Ramos (cell line): ENCODE measurements around the gene STX1B.
"Not testable (repeated sequence)": the region's sequence is repeated elsewhere in the genome, so short reads cannot be mapped to it uniquely, and the experiment has no call there.

Source experiments
- in situ Hi-C: fragments of 300-500 bp; cut with MboI; formaldehyde crosslinking; loops from one replicate; pipeline ENCODE4 v1.14.3; 2022; ENCODE audit warnings: low sequenced_read_pairs; ENCODE audit not compliant: unreplicated experiment

STX1B gene

DNA sequence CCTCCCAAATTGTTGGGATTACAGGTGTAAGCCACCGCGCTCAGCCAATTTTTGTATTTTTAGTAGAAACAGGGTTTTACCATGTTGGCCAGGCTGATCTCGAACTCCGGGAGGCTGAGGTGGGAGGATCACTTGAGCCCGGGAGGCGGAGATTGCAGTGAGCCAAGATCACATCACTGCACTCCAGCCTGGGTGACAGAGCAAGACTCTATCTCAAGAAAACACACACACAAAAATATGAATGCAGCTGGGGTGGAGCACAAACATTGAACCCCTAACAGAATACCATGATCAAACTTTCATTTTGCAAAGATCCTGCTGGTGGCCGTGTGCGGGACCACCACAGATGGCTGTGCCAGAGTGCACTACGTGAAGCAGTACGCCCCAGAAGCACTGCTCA, 7.3 kb upstream of the STX1B start:
- in situ Hi-C loops, result not testable (repeated sequence)

DNA sequence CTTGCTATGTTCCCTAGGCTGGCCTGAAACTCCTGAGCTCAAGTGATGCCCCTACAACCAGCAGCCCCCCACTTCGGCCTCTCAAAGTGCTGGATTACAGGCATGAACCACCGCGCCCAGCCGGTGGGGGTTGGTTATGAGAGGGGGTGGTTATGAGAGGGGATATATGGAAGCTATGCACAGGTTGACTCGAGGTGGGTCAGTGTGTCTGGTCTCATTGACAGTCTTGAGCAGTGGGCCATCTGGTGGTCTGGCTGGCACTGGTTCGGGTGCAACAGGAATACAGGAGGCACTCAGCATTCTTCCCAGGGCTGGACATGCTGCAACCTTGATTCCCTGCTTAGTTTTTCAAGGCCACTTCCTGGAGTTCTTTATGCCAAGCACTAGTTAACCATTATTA, 5.6 kb upstream of the STX1B start:
- in situ Hi-C loops, result no loop called here

DNA sequence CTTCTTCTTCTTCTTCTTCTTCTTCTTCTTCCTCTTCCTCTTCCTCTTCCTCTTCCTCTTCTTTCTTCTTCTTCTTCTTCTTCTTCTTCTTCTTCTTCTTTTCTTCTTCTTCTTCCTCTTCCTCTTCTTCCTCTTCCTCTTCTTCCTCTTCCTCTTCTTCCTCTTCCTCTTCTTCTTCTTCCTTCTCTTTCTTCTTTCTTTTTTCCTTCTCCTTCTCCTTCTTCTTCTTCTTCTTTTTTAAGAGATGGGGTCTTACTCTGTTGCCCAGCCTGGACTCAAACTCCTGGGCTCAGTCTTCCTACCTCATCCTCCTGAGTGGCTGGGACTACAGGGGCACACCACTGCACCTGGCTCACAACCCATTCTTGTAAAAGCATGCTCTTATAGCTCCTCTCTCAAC, 2.9 kb upstream of the STX1B start:
- in situ Hi-C loops, result not testable (repeated sequence)

DNA sequence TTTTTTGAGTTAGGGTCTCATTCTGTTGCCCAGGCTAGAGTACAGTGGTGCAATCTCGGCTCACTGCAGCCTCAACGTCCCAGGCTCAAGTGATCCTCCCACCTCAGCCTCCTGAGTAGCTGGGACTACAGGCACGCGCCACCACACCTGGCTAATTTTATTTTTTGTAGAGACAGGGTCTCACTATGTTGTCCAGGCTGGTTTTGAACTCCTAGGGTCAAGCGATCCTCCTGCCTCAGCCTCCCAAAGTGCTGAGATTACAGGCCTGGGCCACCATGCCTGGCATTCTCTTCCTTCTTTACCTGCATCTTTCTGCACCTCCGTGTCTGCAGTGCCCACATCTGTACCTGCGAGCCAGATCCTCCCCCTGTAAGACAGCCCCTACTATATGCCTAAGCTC, 1.4 kb upstream of the STX1B start:
- in situ Hi-C loops, result not testable (repeated sequence)

DNA sequence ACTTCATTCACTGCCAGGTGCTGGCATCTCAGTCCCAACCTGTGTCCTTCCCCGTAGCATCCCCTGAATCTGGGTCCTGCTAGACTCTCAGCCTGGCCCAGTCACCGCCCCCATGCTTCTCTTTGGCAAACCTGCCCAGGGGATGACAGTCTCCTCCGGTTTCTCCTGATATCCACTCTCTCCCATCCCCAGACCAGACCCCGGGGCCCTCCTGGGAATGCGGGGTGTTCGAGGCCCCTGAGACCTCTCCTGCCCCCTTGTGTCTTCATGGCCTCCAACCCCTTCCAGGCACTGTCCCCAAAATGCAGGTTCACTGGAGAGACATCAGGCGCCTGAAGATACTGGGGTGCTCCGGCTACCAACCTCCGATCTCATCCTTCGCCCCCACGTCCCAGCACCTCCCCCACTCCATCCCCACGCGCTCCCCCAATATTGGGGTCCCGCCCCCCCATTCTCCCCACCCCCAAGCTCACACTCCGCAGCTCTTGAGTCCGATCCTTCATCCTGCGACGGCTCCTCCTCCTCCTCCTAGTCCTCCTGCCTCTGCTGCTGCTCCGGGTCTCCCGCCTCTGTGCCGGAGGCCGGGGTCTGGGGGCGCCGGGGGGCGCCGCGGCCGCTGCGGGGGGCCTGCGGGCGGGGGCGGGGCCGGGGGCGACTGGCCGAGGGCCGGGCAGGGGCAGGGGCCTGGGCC, 399 bp downstream of the STX1B start:
- in situ Hi-C loops, result no loop called here

DNA sequence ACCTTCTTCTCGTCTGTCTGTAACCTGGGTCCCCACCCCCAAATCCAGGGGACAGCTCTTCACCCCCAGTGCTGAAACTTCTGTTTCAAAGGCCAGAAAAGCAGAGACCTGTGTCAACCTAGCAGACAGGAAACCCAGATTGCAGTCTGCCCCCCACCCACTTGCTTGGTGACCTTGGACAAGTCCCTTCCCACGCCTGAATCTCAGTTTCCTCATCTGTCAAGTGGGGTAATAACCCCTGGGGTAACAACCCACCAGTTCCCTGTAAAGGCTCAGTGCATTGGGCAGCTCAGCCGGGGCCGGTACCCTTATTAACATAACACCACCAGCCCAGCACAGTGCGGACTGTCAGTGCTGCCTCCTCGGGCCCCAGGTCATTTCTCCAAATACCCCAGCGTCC, 1.3 kb downstream of the STX1B start:
- in situ Hi-C loops, result no loop called here

DNA sequence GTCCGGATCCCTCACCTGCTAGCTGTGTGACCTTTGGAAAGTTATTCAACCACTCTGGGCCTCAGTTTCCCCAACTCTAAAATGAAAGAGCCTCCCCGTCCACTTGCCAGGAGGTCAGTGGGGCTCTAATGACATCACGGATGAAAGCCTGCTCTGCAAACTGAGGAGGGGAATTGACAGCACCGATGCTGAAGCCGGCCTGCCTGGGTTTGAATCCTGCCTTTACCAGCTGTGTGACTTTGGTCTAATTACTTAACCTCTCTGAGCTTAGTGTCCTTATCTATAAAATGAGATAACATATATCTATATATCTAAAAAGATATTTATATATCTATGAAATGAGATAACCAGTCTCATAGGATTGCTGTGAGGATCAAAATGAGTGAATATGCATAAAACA, 1.9 kb downstream of the STX1B start:
- in situ Hi-C loops, result no loop called here

DNA sequence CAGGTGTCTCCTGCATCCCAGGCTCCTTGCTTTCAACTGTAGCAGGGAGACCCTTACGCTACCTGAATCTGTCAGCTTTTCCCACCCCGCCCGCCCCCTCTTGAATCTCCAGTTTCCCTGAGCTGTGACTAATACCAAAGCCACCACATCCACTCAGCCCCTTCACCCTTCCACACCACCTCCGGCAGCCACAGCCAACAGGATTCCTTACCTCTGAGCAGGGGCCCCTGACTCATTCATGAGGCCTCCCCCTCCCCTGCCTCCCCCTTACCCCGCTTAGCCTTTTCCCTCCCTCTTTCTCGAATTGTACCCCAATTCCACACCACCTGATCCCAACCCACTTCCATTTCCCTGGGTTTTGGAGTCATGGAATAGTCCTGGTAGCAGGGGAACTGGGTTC, 2.3 kb downstream of the STX1B start:
- in situ Hi-C loops, result no loop called here

DNA sequence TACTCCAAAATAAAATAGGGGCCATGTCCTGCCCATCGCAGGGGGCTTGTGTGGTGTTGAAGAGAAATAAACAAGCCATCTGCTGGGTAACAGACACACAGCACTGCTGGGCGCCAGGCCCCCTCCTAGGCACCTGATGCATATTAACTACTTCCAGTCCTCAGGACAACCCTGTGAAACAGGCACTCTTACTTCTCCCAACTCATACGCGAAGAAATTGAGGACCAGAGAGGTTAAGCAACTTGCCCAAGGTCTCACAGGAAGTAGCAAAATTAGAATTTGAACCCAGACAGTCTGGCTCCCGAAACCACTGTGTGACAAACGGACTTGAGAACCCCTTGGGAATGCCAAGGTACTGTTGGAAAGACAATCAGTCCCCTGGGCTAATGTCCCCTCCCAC, 2.8 kb downstream of the STX1B start:
- in situ Hi-C loops, result no loop called here

DNA sequence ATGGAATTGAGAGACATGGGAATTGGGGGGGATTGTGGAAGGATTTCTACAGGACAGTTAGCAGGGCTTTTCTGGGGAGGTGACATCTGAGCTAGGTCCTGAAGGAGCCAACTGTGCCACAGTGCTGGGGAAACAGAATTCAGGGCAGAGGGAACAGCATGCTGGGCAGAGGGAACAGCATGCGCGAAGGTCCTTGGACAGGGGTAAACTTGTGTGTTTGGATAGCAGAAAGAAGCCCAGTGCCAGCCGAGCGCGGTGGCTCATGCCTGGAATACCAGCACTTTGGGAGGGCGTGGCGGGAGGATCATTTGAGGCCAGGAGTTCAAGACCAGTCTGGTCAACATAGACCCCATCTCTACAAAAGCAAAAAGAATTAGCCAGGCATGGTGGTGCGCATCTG, 3.8 kb downstream of the STX1B start:
- in situ Hi-C loops, result no loop called here

DNA sequence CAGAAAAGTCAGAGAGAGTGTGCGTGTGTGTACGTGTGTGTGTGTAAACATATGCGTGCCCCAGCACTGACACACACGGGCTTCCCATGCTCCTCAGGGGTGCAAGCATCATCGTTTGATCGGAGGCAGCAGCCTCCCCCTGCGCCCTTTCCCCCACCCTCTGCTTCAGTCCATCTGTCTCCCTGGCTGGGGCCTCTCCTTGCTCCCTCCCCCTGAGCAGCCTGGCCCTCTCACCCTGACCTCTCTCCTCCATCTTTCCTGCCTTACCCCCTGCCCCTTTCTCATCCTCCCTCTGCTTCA, 4.4 kb downstream of the STX1B start:
- in situ Hi-C loops, result no loop called here

DNA sequence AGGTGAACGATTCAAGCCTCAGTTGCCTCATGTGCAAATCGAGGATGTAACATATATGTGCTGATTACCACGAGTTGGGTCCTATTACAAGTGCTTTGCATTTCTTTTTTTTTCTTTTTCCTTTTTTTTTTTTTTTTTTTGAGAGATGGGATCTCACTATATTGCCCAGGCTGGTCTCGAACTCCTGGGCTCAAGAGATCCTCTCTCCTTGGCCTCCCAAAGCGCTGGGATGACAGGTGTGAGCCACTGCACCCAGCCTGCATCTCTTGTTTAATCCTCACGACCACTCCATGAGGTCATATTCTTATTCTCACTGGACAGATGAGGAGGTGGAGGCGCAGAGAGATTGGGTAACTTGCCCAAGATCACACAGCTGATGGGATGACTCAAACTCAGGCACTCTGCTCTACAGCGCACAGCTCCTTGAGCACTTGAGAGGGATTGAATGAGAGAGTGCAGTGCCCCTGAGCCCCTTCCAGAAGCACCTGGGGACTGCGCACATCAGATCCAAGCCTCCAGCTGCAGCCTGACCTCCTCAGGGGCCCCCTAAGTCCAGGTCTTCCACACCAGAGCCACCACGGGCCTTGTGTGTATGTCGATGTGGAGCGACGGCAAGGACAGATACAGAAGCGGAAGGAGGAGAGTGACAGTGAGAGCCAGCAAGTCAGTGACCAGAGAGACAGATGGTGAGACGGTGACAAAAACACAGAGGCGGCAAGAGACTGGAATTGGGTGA, 4.9 kb downstream of the STX1B start:
- in situ Hi-C loops, result no loop called here

DNA sequence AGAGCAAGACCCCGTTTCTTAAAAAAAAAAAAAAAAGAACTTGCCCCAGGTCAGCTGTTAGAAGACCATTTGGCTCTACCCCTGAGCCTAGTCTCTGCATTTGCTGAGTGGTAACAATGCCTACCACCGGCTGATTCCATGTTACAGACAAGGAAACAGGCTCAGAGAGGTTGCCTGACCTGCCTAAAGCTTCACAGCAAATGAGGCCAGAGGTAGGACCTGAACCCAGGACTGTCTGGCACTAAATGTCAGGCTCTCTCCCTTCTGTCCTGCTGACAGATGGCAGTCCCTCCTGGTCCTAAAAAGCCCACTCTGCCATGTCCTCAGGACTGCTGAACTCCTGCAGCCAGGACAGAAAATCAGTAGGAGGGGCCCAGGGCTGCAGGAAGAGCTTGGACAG, 5.8 kb downstream of the STX1B start:
- in situ Hi-C loops, result no loop called here

DNA sequence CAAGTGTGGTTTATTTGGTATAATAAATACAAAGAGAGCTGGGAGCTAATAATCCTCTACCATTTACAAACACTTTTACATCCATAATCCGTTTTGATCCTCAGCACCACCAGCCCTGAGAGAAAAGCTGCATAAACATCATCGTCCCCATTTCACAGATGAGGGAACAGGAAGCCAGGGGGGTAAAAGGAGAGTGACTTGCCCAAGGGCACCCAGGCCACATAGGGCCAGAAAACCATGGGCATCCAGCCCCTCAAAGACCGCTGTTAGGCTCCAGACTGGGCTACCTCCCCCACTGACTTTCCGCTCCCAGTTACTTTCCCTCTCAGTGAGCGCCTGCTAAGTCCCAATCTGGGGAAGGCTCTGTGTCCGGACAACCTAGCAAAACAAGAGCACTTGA, 6.7 kb downstream of the STX1B start:
- in situ Hi-C loops, result no loop called here

DNA sequence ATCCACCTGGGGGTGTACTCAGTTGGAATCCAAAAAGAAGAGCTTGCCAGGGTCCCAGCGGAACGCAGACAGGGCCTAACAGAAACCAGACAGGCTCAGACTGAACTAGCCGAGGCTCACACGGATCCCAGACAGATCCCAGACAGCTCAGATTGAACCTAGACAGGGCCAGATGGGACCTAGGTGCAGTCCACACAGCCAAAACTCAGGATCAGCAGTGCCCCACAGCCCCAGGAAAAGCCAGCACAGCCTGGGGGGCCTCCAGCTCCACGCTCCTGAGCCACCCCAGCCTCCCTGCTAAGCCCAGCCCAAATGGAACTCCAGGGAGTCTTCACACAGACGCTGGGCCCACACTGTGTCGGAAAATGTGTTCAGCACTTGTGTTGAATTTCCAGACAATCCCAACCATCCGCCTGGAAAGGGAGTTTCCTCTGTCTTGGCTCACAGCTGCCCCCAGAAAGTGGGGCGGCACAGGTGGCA, 7.5 kb downstream of the STX1B start:
- in situ Hi-C loops, result no loop called here

DNA sequence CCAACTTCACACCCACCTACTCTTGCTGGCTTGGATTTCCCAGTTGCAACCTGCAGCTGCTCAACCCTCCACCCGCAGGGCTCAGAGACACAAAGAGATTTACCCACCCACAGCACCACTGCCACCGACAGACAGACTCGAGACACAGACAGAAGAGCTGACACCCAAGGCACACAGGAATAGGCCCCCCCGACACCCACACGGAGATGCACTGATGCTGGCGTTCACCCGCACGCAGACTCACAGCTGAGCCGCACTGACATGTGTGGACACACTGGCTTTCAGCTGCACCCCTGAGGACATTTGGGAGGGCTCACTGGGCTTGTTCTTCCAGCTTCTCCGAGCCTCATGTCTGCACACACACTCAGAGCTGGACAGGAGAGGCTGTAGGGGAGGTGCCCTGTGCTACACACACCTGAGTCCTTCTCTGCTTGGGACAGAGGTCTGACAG, 8.2 kb downstream of the STX1B start:
- in situ Hi-C loops, result no loop called here

DNA sequence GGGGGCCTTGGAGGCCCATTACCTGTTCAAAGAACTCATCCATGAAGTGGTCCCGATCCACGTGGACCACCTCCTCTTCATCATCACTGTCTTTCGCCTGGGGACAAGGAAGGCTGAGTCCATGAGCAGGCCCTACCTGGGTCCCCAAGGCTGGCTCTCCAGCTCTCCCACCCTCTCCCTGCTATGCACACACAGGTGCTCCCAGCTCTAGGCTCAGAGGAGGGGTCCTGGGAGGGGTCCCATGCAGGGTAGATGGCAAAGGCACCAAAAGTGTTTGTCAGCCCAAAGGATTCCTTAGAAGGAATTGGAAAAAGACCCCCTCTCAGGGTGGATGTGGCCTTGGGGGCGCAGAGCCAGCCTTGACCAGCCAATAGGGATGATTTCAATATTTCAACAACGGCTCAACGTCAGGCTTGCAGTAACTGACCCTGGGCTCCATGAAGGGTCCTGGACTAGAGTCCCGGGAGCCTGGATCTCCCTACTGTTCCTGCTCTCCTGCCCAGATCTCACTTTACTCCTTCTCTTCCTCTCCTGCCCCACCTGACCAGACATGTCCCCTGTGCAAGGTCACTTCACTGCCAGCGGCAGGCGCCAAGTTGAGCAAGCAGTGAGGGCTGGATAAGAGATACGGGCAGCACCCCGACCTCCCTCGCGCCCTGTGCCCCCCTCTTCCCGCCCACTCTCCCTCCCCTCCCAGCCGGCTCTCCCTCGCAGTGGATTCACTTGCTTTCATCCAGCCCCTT, 8.8 kb downstream of the STX1B start:
- in situ Hi-C loops, result no loop called here

DNA sequence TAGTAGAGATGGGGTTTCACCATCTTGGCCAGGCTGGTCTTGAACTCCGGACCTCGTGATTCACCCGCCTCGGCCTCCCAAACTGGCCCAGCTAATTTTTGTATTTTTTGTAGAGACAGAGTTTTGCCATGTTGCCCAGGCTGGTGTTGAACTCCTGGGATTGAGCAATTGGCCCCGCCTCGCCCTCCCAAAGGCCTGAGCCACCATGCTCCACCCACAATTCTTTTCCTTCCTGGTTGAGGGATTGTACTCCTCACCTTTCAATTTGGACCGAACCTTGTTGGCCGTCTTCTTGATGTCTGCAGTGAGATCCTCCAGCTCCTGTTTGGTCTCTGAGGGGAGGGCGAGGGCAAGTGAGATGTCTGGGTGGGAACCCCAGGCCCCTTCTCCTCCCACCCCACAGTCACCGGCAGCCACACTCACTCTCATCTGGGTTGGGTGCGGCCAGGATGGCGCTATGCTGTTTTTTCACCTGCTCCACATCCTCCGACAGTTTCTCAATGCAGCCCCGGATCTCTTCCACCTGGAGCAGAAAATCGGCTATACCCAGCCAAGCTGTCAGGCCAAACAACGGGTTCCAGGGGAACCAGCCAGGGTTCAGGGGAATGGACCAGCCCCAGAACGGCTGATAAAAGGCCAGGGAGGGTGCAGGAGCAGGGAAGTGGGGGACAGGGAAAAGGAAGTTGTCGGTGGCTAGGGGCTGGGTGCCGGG, 9.6 kb downstream of the STX1B start:
- in situ Hi-C loops, result no loop called here

DNA sequence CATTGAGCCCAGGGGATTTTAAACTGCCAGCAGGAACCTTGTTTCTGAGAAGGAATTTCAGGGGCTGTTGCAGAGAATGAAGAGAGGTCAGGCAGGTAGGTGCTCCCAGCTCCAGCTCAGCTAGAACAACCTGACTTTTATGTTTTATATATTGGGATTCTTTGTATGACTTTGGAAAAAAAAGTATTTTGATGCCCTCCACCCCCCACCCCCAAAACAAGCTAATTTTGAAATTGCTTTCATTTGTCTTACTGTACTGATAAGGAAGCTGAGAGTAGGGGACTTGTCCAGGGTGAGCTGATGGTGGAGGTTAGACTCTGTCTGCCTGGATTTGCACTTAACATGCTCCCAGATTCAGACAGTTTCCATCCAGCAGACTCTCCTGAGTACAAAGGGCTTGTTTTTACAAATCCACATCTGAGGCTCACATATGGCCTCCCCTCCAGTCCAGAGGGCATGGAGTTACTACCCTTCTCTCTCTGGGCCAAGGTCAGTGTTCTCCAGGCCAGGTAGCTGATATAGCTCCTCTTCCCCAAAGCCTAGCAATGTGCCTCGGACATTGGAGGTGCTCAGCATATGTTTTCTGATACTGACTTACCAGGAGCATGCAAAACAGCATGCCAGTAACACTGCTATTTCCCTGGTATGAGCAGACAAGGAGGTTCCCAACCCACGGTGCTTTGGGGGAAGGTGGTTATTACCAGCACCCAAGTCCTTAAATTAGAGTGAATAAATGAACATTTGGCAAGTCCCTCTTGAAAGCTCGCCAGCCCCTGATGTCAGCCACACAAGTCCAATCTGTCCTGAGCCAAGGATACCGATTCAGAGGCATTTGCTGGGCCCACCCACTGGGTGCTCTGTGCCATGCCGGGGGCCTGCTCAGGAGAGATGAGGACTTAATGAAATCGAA, 11.3 kb downstream of the STX1B start:
- in situ Hi-C loops, result loop anchor here (25.0 kb wide), 1 partner anchor 438 kb away; the partner anchor contains the start of genes COX6A2 and ZNF843
